Liver (tissue), 9 donors: ENCODE data around the gene PADI6. TPM values are rescaled to one million over a fixed set of nuclear protein-coding genes. Genes with fewer than 3 reads are reported as not detected.

Experiments used
- DNase-seq: peaks from one replicate; pipeline ENCODE4 v3.0.0-alpha.2; 2017; ENCODE audit warnings: low spot score
- H3K27ac ChIP-seq, 2 donors: one replicate each; pipeline ENCODE4 v1.7.0; 2013; ENCODE audit warnings: inconsistent platforms in 2 of 2, low read length in 2 of 2, control low read depth in 1 of 2, low read depth in 1 of 2, mild to moderate bottlenecking in 1 of 2
- H3K27me3 ChIP-seq, 4 donors: one replicate each; pipeline versions ENCODE4 v1.6.1 to v1.7.0; 2013; ENCODE audit warnings: low read length in 3 of 4, inconsistent platforms in 1 of 4, mild to moderate bottlenecking in 1 of 4, moderate library complexity in 1 of 4; ENCODE audit not compliant: control insufficient read depth in 4 of 4, insufficient read depth in 4 of 4
- H3K36me3 ChIP-seq, 4 donors: one replicate each; pipeline versions ENCODE4 v1.6.1 to v1.7.0; 2013; ENCODE audit warnings: low read length in 3 of 4, mild to moderate bottlenecking in 3 of 4, low read depth in 1 of 4, moderate library complexity in 1 of 4; ENCODE audit not compliant: control insufficient read depth in 4 of 4, insufficient read depth in 3 of 4
- H3K4me1 ChIP-seq, 4 donors: one replicate each; pipeline versions ENCODE4 v1.6.1 to v1.7.0; 2013; ENCODE audit warnings: low read length in 3 of 4, mild to moderate bottlenecking in 3 of 4, moderate library complexity in 1 of 4; ENCODE audit not compliant: control insufficient read depth in 4 of 4, insufficient read depth in 4 of 4
- H3K4me3 ChIP-seq, 3 donors: one replicate each; pipeline versions ENCODE4 v1.6.1 to v1.7.0; 2013; ENCODE audit warnings: low read length in 3 of 3, control low read depth in 1 of 3, low read depth in 1 of 3, mild to moderate bottlenecking in 1 of 3
- H3K9ac ChIP-seq, 2 donors: one replicate each; pipeline ENCODE4 v1.7.0; 2013; ENCODE audit warnings: low read length in 2 of 2, mild to moderate bottlenecking in 2 of 2, moderate library complexity in 2 of 2, control low read depth in 1 of 2, low read depth in 1 of 2
- H3K9me3 ChIP-seq, 4 donors: one replicate each; pipeline versions ENCODE4 v1.6.1 to v1.7.0; 2013; ENCODE audit warnings: low read length in 3 of 4; ENCODE audit not compliant: control insufficient read depth in 4 of 4
- EGR1 ChIP-seq, 2 donors: IDR thresholded peaks; 2 replicates each; pipeline ENCODE4 v1.6.1; 2016 to 2018; ENCODE audit warnings: antibody characterized with exemption in 2 of 2, low read depth in 2 of 2
- FOXA1 ChIP-seq: IDR thresholded peaks from 2 replicates; pipeline ENCODE4 v1.6.1; 2016; ENCODE audit warnings: antibody characterized with exemption
- FOXA2 ChIP-seq: IDR thresholded peaks from 2 replicates; pipeline ENCODE4 v1.6.1; 2016; ENCODE audit warnings: antibody characterized with exemption
- GABPA ChIP-seq, 2 donors: IDR thresholded peaks in 1 of 2; conservative IDR thresholded peaks in 1 of 2; 2 replicates each; pipeline ENCODE4 v1.6.1; 2016; ENCODE audit warnings: antibody characterized with exemption in 2 of 2, mild to moderate bottlenecking in 1 of 2, moderate library complexity in 1 of 2
- HNF4A ChIP-seq, 2 donors: conservative IDR thresholded peaks; 2 replicates each; pipeline ENCODE4 v1.6.1; 2016; ENCODE audit warnings: antibody characterized with exemption in 2 of 2, mild to moderate bottlenecking in 2 of 2
- JUND ChIP-seq, 2 donors: IDR thresholded peaks; 2 replicates each; pipeline ENCODE4 v1.6.1; 2016; ENCODE audit warnings: antibody characterized with exemption in 2 of 2
- MAX ChIP-seq: IDR thresholded peaks from 2 replicates; pipeline ENCODE4 v1.6.1; 2016; ENCODE audit warnings: antibody characterized with exemption
- NR2F2 ChIP-seq: IDR thresholded peaks from 2 replicates; pipeline ENCODE4 v1.6.1; 2016; ENCODE audit warnings: antibody characterized with exemption
- RAD21 ChIP-seq, 2 donors: IDR thresholded peaks; 2 replicates each; pipeline ENCODE4 v1.6.1; 2016; ENCODE audit warnings: antibody characterized with exemption in 2 of 2, mild to moderate bottlenecking in 2 of 2
- REST ChIP-seq: IDR thresholded peaks from 2 replicates; pipeline ENCODE4 v1.6.1; 2016; ENCODE audit warnings: antibody characterized with exemption, mild to moderate bottlenecking
- SP1 ChIP-seq: IDR thresholded peaks from 2 replicates; pipeline ENCODE4 v1.6.1; 2018; ENCODE audit warnings: antibody characterized with exemption, mild to moderate bottlenecking
- YY1 ChIP-seq: IDR thresholded peaks from 2 replicates; pipeline ENCODE4 v1.6.1; 2016; ENCODE audit warnings: antibody characterized with exemption, mild to moderate bottlenecking
- ZBTB33 ChIP-seq: IDR thresholded peaks from 2 replicates; pipeline ENCODE4 v1.6.1; 2016; ENCODE audit warnings: antibody characterized with exemption
- WGBS: extraction: QIAGEN DNeasy Blood & Tissue Kit; methylation state at CpG from one replicate; pipeline ENCODE4 v1.1.7; 2013; 5-methylcytosine and 5-hydroxymethylcytosine counted together
- polyA plus RNA-seq, 2 donors: library from polyadenylated mRNA; stranded (reverse) in 1 of 2; unstranded in 1 of 2; fragments of 200-250 nt in 1 of 2; fragments of >200 nt in 1 of 2; fragmentation: Nextera tagmentation in 1 of 2; extraction: Ambion mirVana in 1 of 2; gene quantifications; one replicate each; pipeline versions ENCODE4 v1.2.1 to v1.2.3, GENCODE V29; 2013 to 2015
- total RNA-seq, 2 donors: library from RNA; depleted of rRNA; stranded (reverse); fragments of >200 nt; gene quantifications; one replicate each; pipeline ENCODE4 v1.2.3, GENCODE V29; 2014
- TF ChIP-seq, protein P1 (sequence below): fragments of 150-350 bp; IDR thresholded peaks from 2 replicates; pipeline ENCODE4 v1.5.1; 2017; ENCODE audit warnings: improper control_type of control experiment, low read depth, low read length; ENCODE audit not compliant: missing input control
- TF ChIP-seq, protein P2 (sequence below): IDR thresholded peaks from 2 replicates; pipeline ENCODE4 v1.6.1; 2016; ENCODE audit warnings: antibody characterized with exemption
- donor health status: healthy.
- donor health status: healthy.
- donor health status: healthy.
- donor health status: healthy.
- donor health status: healthy.

The PADI6 gene
- total and polyA plus RNA-seq, 4 donors: not detected

- Histone ChIP-seq H3K36me3 (peaks cover 0 to 2% (median 0%) of the 10 kb centered on the region in 4 donors), H3K9me3 (no peaks in the 10 kb centered on the region), H3K27ac (no peak overlapping the region), H3K9ac (no peak overlapping the region), H3K4me3 (no peak overlapping the region), H3K27me3 (no peaks in the 10 kb centered on the region), H3K4me1 (peaks cover 5 to 14% (median 10%) of the 10 kb centered on the region in 4 donors)
- no peak for DNase-seq
- 85% methylated on average over 9 of the region's 9 CpGs for WGBS
- no peak for TF ChIP-seq FOXA2
- TF ChIP-seq JUND (IDR thresholded peaks at IDR 0.05): no peak
- no peak for TF ChIP-seq RAD21 (IDR thresholded peaks at IDR 0.05)
- no peak for TF ChIP-seq GABPA (IDR thresholded peaks at IDR 0.05 in 1 of 2, conservative IDR thresholded peaks at IDR 0.05 in 1 of 2)
- no peak for TF ChIP-seq REST
- no peak for TF ChIP-seq NR2F2
- TF ChIP-seq MAX: no peak
- TF ChIP-seq SP1: no peak
- TF ChIP-seq, protein P1, sequence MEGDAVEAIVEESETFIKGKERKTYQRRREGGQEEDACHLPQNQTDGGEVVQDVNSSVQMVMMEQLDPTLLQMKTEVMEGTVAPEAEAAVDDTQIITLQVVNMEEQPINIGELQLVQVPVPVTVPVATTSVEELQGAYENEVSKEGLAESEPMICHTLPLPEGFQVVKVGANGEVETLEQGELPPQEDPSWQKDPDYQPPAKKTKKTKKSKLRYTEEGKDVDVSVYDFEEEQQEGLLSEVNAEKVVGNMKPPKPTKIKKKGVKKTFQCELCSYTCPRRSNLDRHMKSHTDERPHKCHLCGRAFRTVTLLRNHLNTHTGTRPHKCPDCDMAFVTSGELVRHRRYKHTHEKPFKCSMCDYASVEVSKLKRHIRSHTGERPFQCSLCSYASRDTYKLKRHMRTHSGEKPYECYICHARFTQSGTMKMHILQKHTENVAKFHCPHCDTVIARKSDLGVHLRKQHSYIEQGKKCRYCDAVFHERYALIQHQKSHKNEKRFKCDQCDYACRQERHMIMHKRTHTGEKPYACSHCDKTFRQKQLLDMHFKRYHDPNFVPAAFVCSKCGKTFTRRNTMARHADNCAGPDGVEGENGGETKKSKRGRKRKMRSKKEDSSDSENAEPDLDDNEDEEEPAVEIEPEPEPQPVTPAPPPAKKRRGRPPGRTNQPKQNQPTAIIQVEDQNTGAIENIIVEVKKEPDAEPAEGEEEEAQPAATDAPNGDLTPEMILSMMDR: no peak
- TF ChIP-seq ZBTB33: no peak
- TF ChIP-seq, protein P2, sequence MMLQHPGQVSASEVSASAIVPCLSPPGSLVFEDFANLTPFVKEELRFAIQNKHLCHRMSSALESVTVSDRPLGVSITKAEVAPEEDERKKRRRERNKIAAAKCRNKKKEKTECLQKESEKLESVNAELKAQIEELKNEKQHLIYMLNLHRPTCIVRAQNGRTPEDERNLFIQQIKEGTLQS: no peak
- no peak for TF ChIP-seq EGR1 (IDR thresholded peaks at IDR 0.05; ENCODE audit: low read depth in 2 of 2)
- TF ChIP-seq FOXA1: no peak
- TF ChIP-seq HNF4A (conservative IDR thresholded peaks at IDR 0.05): no peak
- no peak for TF ChIP-seq YY1
These were observed 62.6 kb downstream of the PADI6 start for GRCh38 chr1:17434601-17435000.
